Measurements from ENCODE around the gene LIN9. TPM values are rescaled to one million over a fixed set of nuclear protein-coding genes. Genes with fewer than 3 reads are reported as not detected.

The LIN9 gene
- total and polyA plus RNA-seq, 2 experiments from 2014 or later, result 11.8 to 16.9 TPM

- no peak overlapping the region for H3K27ac Mint-ChIP-seq
- peak overlapping the region; percentile 89 for H3K4me3 Mint-ChIP-seq
- ATAC-seq (no peak), DNase-seq (ENCODE audit: low spot score) (no peak)
- Histone ChIP-seq H3K36me3 (ENCODE audit: insufficient read depth) (no peaks in the 10 kb centered on the region), H3K27ac (ENCODE audit: low read depth) (peak overlapping the region; percentile 93), H3K9me2 (ENCODE audit: insufficient read depth) (no peaks in the 10 kb centered on the region), H3K4me2 (peak overlapping the region; percentile 96), H3K4me1 (ENCODE audit: insufficient read depth) (peaks cover under 1% of the 10 kb centered on the region; the same call in 1 of the 2 replicates), H3K27me3 (ENCODE audit: insufficient read depth) (no peaks in the 10 kb centered on the region), H3F3A (replicated peaks; ENCODE audit: low read depth) (peaks cover 6% of the 10 kb centered on the region), H2AFZ (no peak overlapping the region; the same call in none of the 2 replicates), H3K4me3 (peak overlapping the region; percentile 97), H3K79me2 (replicated peaks; ENCODE audit: insufficient read depth) (peaks cover 38% of the 10 kb centered on the region), H4K20me1 (replicated peaks; ENCODE audit: insufficient read depth) (peaks cover 12% of the 10 kb centered on the region)
- H3K27me3 Mint-ChIP-seq (ENCODE audit: insufficient read depth, low read depth, poor library complexity), result peaks cover 2% of the 10 kb centered on the region
- H3K36me3 Mint-ChIP-seq (ENCODE audit: low read depth), result no peaks in the 10 kb centered on the region; the same call in 1 of the 3 replicates
- H3K4me1 Mint-ChIP-seq, result peaks cover 19% of the 10 kb centered on the region
- H3K9me3 Mint-ChIP-seq, result no peaks in the 10 kb centered on the region
- TF ChIP-seq POLR2AphosphoS5 (IDR thresholded peaks at IDR 0.05; ENCODE audit: low read depth) (no peak), EZH2phosphoT487 (IDR thresholded peaks at IDR 0.05; ENCODE audit: unreplicated experiment) (no peak), NANOG (IDR thresholded peaks at IDR 0.05; ENCODE audit: borderline replicate concordance) (no peak), STAT1 (IDR thresholded peaks at IDR 0.05; ENCODE audit: unreplicated experiment) (no peak), CREB1 (CRISPR knock-in tag; IDR thresholded peaks at IDR 0.05; ENCODE audit: low read depth) (no peak), ZNF462 (CRISPR knock-in tag; IDR thresholded peaks at IDR 0.05) (no peak), REST (IDR thresholded peaks at IDR 0.05; ENCODE audit: unreplicated experiment) (no peak), ETS1 (IDR thresholded peaks at IDR 0.05) (no peak), JUNB (IDR thresholded peaks at IDR 0.05; ENCODE audit: unreplicated experiment) (no peak), EZH2 (IDR thresholded peaks at IDR 0.05; ENCODE audit: low read depth, unreplicated experiment) (no peak), ZNF114 (CRISPR knock-in tag; IDR thresholded peaks at IDR 0.05) (no peak), CTCF (conservative IDR thresholded peaks at IDR 0.05; ENCODE audit: low read depth in 2 of 2) (no peak), ZNF331 (CRISPR knock-in tag; IDR thresholded peaks at IDR 0.05; ENCODE audit: low read depth) (no peak)
These were observed 121.6 kb downstream of the LIN9 start for GRCh38 chr1:226187380-226187779.

Measured in GM23338 (cell line).